ENCODE measurements around the gene VAMP1.
"Not testable (repeated sequence)": the region's sequence is repeated elsewhere in the genome, so short reads cannot be mapped to it uniquely, and the experiment has no call there.

Gene VAMP1

GRCh38 chr12:6450091-6450868 is 20.2 kb downstream of the VAMP1 start:
- DNase-seq, result no peak

GRCh38 chr12:6444704-6445688 is 25.5 kb downstream of the VAMP1 start, which contains the start of gene CD27:
CD27 (plus strand) TSS chr12:6444955; CDS start chr12:6445096, 141 bp downstream.
- no peak for DNase-seq

GRCh38 chr12:6444031-6444430 is 26.4 kb downstream of the VAMP1 start:
- no peak for DNase-seq

GRCh38 chr12:6443361-6443983 is 27.0 kb downstream of the VAMP1 start:
- DNase-seq, result no peak

GRCh38 chr12:6442836-6443235 is 27.6 kb downstream of the VAMP1 start:
- no peak for DNase-seq

GRCh38 chr12:6440391-6440790 is 30.1 kb downstream of the VAMP1 start:
- DNase-seq, result no peak

- no peak for DNase-seq
Observed at GRCh38 chr12:6438345-6438744, 32.1 kb downstream of the VAMP1 start.

- no peak for DNase-seq
Observed at GRCh38 chr12:6437586-6437985, 32.9 kb downstream of the VAMP1 start.

GRCh38 chr12:6435961-6436715 is 34.3 kb downstream of the VAMP1 start:
- DNase-seq, result no peak

- DNase-seq, result no peak
Observed at GRCh38 chr12:6434205-6435140, 36.0 kb downstream of the VAMP1 start.

GRCh38 chr12:6432991-6433390 is 37.5 kb downstream of the VAMP1 start:
- no peak for DNase-seq

GRCh38 chr12:6430124-6430989 is 40.1 kb downstream of the VAMP1 start:
- peak; percentile 99 for DNase-seq

- DNase-seq, result no peak
Observed at GRCh38 chr12:6428326-6428725, 42.2 kb downstream of the VAMP1 start.

- DNase-seq, result not testable (repeated sequence)
Observed at GRCh38 chr12:6427796-6428195, 42.7 kb downstream of the VAMP1 start.

- no peak for DNase-seq
Observed at GRCh38 chr12:6426882-6427671, 43.4 kb downstream of the VAMP1 start.

- DNase-seq, result no peak
Observed at GRCh38 chr12:6425590-6426531, 44.6 kb downstream of the VAMP1 start.

- DNase-seq, result peak; percentile 63
Observed at GRCh38 chr12:6424866-6425265, 45.6 kb downstream of the VAMP1 start.

GRCh38 chr12:6424008-6424347 is 46.5 kb downstream of the VAMP1 start:
- DNase-seq, result no peak

All from hematopoietic multipotent progenitor cell treated with erythropoietin and hydrocortisone succinate and interleukin-3 and kit ligand, for 6 days (in vitro differentiated cells).